K562 (cell line): Measurements from ENCODE around the gene LRRFIP2. TPM values are rescaled to one million over a fixed set of nuclear protein-coding genes. Genes with fewer than 3 reads are reported as not detected.

Experiments
- ATAC-seq: fragments of 200-7000 bp; cut with Tn5 transposase; 3 replicates; pipeline ENCODE4 v1.9.1; 2020; ENCODE audit warnings: moderate library complexity
- BruUV-seq: library from RNA; stranded (reverse); fragments of 400-500 nt; replicated peaks from 2 replicates; lab custom pipeline; 2021; lab: Mats Ljungman, UMichigan
- CTCF ChIA-PET: fragments of 300-600 bp; formaldehyde crosslinking; extraction: SDS; loops from one replicate; lab custom pipeline; 2021; ENCODE audit warnings: low intra/inter-chr PET ratio; lab: Yijun Ruan, JAX
- POLR2A ChIA-PET: fragments of 300-600, 350-650 bp; sonication (Branson Sonifier 250); formaldehyde crosslinking; extraction: SDS; loops from one replicate; lab custom pipeline; 2021; ENCODE audit warnings: antibody characterized with exemption, inconsistent platforms; lab: Yijun Ruan, JAX
- DNase-seq, 4 experiments: peaks; one replicate each; pipeline versions ENCODE4 v3.0.0 to v3.0.0-alpha.2; 2011 to 2018; ENCODE audit warnings: low spot score in 3 of 4, mixed read lengths in 3 of 4; ENCODE audit errors: extremely low read depth in 1 of 4
- FAIRE-seq: peaks from 2 replicates; lab custom pipeline; 2011; peaks lifted over from hg19 to GRCh38; lab: Jason Lieb, UNC
- H2AFZ ChIP-seq: 2 replicates; pipeline ENCODE4 v1.6.0; 2011; ENCODE audit warnings: low read depth, low read length, control low read depth, inconsistent platforms
- H3K27ac ChIP-seq: fragments of 200-600 bp; 3 replicates; pipeline ENCODE4 v1.8.0; 2011; ENCODE audit warnings: low read depth, mild to moderate bottlenecking, control low read depth, inconsistent platforms, low read length, moderate library complexity, mixed read lengths; ENCODE audit errors: extremely low read depth
- H3K27me3 ChIP-seq, 2 experiments: fragments of 300-600 bp in 1 of 2; 2 replicates in 1 of 2; 3 replicates in 1 of 2; pipeline versions ENCODE4 v1.6.0 to v1.8.0; 2011; ENCODE audit warnings: inconsistent platforms in 2 of 2, low read length in 2 of 2, mild to moderate bottlenecking in 1 of 2, mixed read lengths in 1 of 2, moderate library complexity in 1 of 2; ENCODE audit not compliant: control insufficient read depth in 2 of 2, insufficient read depth in 2 of 2
- H3K36me3 ChIP-seq: fragments of 300-600 bp; 3 replicates; pipeline ENCODE4 v1.8.0; 2011; ENCODE audit warnings: mild to moderate bottlenecking, low read length, inconsistent platforms; ENCODE audit not compliant: control insufficient read depth, insufficient read depth
- H3K4me1 ChIP-seq, 2 experiments: fragments of 200-600 bp in 1 of 2; replicated peaks in 1 of 2; 2 replicates in 1 of 2; 3 replicates in 1 of 2; pipeline versions ENCODE4 v1.5.1 to v1.8.0; 2011; ENCODE audit warnings: inconsistent platforms in 2 of 2, low read length in 2 of 2, mild to moderate bottlenecking in 1 of 2, mixed read lengths in 1 of 2, moderate library complexity in 1 of 2; ENCODE audit not compliant: control insufficient read depth in 2 of 2, insufficient read depth in 2 of 2
- H3K4me2 ChIP-seq: 2 replicates; pipeline ENCODE4 v1.6.1; 2011; ENCODE audit warnings: low read length, control low read depth, inconsistent platforms, mixed read lengths; ENCODE audit not compliant: insufficient read depth
- H3K4me3 ChIP-seq: fragments of 200-600 bp; sonication (generic), shearing (Covaris generic); 2 replicates; pipeline ENCODE4 v1.5.1; 2016; ENCODE audit warnings: control low read depth, inconsistent platforms
- H3K79me2 ChIP-seq: fragments of 200-600 bp; 3 replicates; pipeline ENCODE4 v1.8.0; 2011; ENCODE audit warnings: low read length, inconsistent platforms; ENCODE audit not compliant: control insufficient read depth, insufficient read depth
- H3K9ac ChIP-seq, 2 experiments: 2 replicates each; pipeline versions ENCODE4 v1.6.0 to v1.6.1; 2011; ENCODE audit warnings: low read depth in 2 of 2, low read length in 2 of 2, control low read depth in 1 of 2, inconsistent platforms in 1 of 2, mild to moderate bottlenecking in 1 of 2, mixed read lengths in 1 of 2; ENCODE audit not compliant: insufficient read depth in 1 of 2
- H3K9me1 ChIP-seq: one replicate; pipeline ENCODE4 v1.6.0; 2011; ENCODE audit warnings: inconsistent platforms, mild to moderate bottlenecking, low read length, moderate library complexity; ENCODE audit not compliant: control insufficient read depth, insufficient read depth
- H3K9me3 ChIP-seq: replicated peaks from 2 replicates; pipeline ENCODE4 v1.5.1; 2011; ENCODE audit warnings: low read depth, low read length, inconsistent platforms; ENCODE audit not compliant: control insufficient read depth, insufficient read depth
- H4K20me1 ChIP-seq: replicated peaks from 2 replicates; pipeline ENCODE4 v1.6.1; 2011; ENCODE audit warnings: low read length, inconsistent platforms, mixed read lengths; ENCODE audit not compliant: control insufficient read depth, insufficient read depth
- CBX8 ChIP-seq: fragments of 200-600 bp; sonication (generic); IDR thresholded peaks from 2 replicates; pipeline ENCODE4 v1.6.1; 2012; ENCODE audit warnings: borderline replicate concordance, mixed run types, low read depth, mild to moderate bottlenecking, moderate library complexity, mixed read lengths, low read length, control low read depth, inconsistent platforms; ENCODE audit not compliant: poor library complexity, severe bottlenecking; ENCODE audit errors: extremely low read depth
- HMGN3 ChIP-seq: IDR thresholded peaks from 2 replicates; pipeline ENCODE4 v1.6.1; 2011; ENCODE audit warnings: borderline replicate concordance, low read depth, mild to moderate bottlenecking, mixed read lengths, low read length; ENCODE audit not compliant: insufficient read length; ENCODE audit errors: extremely low read depth
- HNRNPH1 ChIP-seq: fragments of 200-400 bp; formaldehyde crosslinking; optimal IDR thresholded peaks from 2 replicates; pipeline ENCODE3; 2017; ENCODE audit warnings: low read depth, mild to moderate bottlenecking, low read length, moderate library complexity
- HOXB6 ChIP-seq: fragments of 250-450 bp; sonication (Bioruptor Pico); IDR thresholded peaks from 2 replicates; pipeline ENCODE4 v1.5.1; 2022; ENCODE audit warnings: mild to moderate bottlenecking, borderline replicate concordance
- KLF10 ChIP-seq: fragments of 250-450 bp; sonication (Bioruptor Pico); IDR thresholded peaks from 2 replicates; pipeline ENCODE4 v1.6.1; 2021; ENCODE audit warnings: matching md5 sums
- MYNN ChIP-seq, 2 experiments: sonication (generic); formaldehyde crosslinking in 1 of 2; IDR thresholded peaks; 2 replicates each; pipeline versions ENCODE4 v1.5.0 to v1.6.1; 2016 to 2020; ENCODE audit warnings: antibody characterized with exemption in 1 of 2, missing genetic modification reagents in 1 of 2
- RAD21 ChIP-seq, 2 experiments: fragments of 250-450 bp in 1 of 2; fragments of 450-650 bp in 1 of 2; sonication (Bioruptor Pico) in 1 of 2; formaldehyde crosslinking in 1 of 2; IDR thresholded peaks in 1 of 2; conservative IDR thresholded peaks in 1 of 2; 2 replicates each; pipeline versions ENCODE4 v1.4.0 to v1.8.0; 2020 to 2022; ENCODE audit warnings: mild to moderate bottlenecking in 2 of 2, moderate library complexity in 1 of 2
- SMARCA4 ChIP-seq: fragments of 450-650 bp; IDR thresholded peaks from 2 replicates; pipeline ENCODE4 v1.6.1; 2016
- SRF ChIP-seq, 2 experiments: fragments of 250-450, 450-650 bp in 1 of 2; sonication (Bioruptor Pico) in 1 of 2; sonication (generic) in 1 of 2; formaldehyde crosslinking; IDR thresholded peaks; 2 replicates each; pipeline versions ENCODE4 v1.5.0 to v1.5.1; 2020 to 2022; ENCODE audit warnings: mild to moderate bottlenecking in 1 of 2, missing genetic modification reagents in 1 of 2
- TCF3 ChIP-seq: sonication (generic); formaldehyde crosslinking; IDR thresholded peaks from 2 replicates; pipeline ENCODE4 v1.4.0; 2020; ENCODE audit warnings: mild to moderate bottlenecking, missing genetic modification reagents
- ZNF140 ChIP-seq: fragments of 250-450 bp; sonication (Bioruptor Pico); IDR thresholded peaks from 2 replicates; pipeline ENCODE4 v1.8.0; 2021; ENCODE audit warnings: moderate library complexity, mild to moderate bottlenecking, inconsistent platforms
- WGBS: fragments of 100-300 bp; shearing (Covaris generic); methylation state at CpG from one replicate; pipeline ENCODE4 v1.1.6; 2016; ENCODE audit warnings: low coverage, mixed read lengths; ENCODE audit not compliant: insufficient coverage; ENCODE audit errors: missing lambda C conversion rate; 5-methylcytosine and 5-hydroxymethylcytosine counted together
- in situ Hi-C: fragments of 300-500 bp; cut with MboI; formaldehyde crosslinking; loops from 4 replicates; pipeline ENCODE4 v1.15.0; 2018; ENCODE audit warnings: inconsistent platforms, mixed read lengths
- intact Hi-C: fragments of 100-400 bp; cut with micrococcal nuclease; formaldehyde crosslinking; loops from 2 replicates; pipeline ENCODE4 v1.14.2; 2022
- polyA plus RNA-seq, 8 experiments: library from polyadenylated mRNA; depleted of rRNA in 4 of 8; stranded (reverse) in 5 of 8; unstranded in 3 of 8; fragments of >200 nt; fragmentation: Nextera tagmentation in 2 of 8; fragmentation: Illumina TruSeq in 1 of 8; extraction: Ambion mirVana in 2 of 8; extraction: Trizol in 1 of 8; gene quantifications; 2 replicates each; pipeline versions ENCODE4 v1.2.1 to v1.2.3, GENCODE V29; 2011 to 2014; ENCODE audit warnings: inconsistent platforms in 1 of 8, missing spikeins in 1 of 8
- total RNA-seq, 7 experiments: library from RNA; depleted of rRNA in 6 of 7; stranded (reverse); fragments of >200 nt in 6 of 7; fragmentation: Illumina TruSeq in 2 of 7; extraction: Trizol in 2 of 7; gene quantifications; 2 replicates each; pipeline versions ENCODE4 v1.2.1 to v1.2.3, GENCODE V29; 2011 to 2021; ENCODE audit warnings: low replicate concordance in 1 of 7
- TF ChIP-seq, protein P1 (sequence below): fragments of 450-650 bp; conservative IDR thresholded peaks from 2 replicates; pipeline ENCODE4 v1.6.1; 2016; ENCODE audit warnings: missing genetic modification characterization, low read depth, mild to moderate bottlenecking, control low read depth, missing compliant biosample characterization
- TF ChIP-seq, protein P2 (sequence below), 2 experiments: fragments of 450-650 bp; IDR thresholded peaks; 2 replicates each; pipeline ENCODE4 v1.6.1; 2018; ENCODE audit warnings: mild to moderate bottlenecking in 2 of 2, low read depth in 1 of 2; ENCODE audit not compliant: partially characterized antibody in 2 of 2

Gene LRRFIP2
- total and polyA plus RNA-seq, 9 of the 15 experiments (the other 6 are each of a cell fraction or from before 2014, with no cell fraction given): 9.9 to 53.9 (median 42.7) TPM

DNA sequence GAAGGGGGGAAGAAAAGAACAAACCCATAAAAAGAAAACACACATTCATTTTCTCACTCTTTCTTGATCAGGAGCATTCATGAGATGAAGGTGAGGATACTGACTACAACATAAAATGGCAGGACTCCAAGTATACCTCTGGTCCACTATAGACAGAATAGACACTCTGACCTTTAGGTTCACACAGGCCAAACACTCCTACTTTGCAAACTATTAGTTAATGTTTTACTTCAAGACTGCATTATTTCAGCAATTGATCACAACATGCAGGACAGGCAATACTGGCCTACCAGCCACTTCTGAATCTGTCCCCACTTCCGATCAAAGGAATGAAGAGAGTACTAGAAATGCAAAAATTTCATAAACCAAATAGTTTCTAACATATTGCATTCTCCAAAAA, 47.0 kb downstream of the LRRFIP2 start:
- no peak overlapping the region for H3K4me3 ChIP-seq
- BruUV-seq: no TSS peak
- no peak overlapping the region for H3K4me2 ChIP-seq
- H4K20me1 ChIP-seq: 0 out of 2 replicates have a peak, but pooled peaks cover 5% of the 10 kb centered on the region
- no peak overlapping the region for H3K9ac ChIP-seq
- H3K4me1 ChIP-seq: peaks cover 0 to 11% of the 10 kb centered on the region in 2 experiments; a peak in 3 of 5 replicates
- FAIRE-seq (no peak), ATAC-seq (no peak), DNase-seq (no peak)
- H3K27ac ChIP-seq: no peak overlapping the region
- CTCF ChIA-PET: no interaction called here
- no peak overlapping the region for H2AFZ ChIP-seq
- 96% methylated on average over 1 of the region's 1 CpG for WGBS
- H3K27me3 ChIP-seq: no peaks in the 10 kb centered on the region
- no peak for TF ChIP-seq MYNN (IDR thresholded peaks at IDR 0.05)
- no peak for TF ChIP-seq MYNN (CRISPR knock-in tag; IDR thresholded peaks at IDR 0.05)
- no peak for TF ChIP-seq HMGN3
- TF ChIP-seq KLF10: no peak
- TF ChIP-seq, protein P1, sequence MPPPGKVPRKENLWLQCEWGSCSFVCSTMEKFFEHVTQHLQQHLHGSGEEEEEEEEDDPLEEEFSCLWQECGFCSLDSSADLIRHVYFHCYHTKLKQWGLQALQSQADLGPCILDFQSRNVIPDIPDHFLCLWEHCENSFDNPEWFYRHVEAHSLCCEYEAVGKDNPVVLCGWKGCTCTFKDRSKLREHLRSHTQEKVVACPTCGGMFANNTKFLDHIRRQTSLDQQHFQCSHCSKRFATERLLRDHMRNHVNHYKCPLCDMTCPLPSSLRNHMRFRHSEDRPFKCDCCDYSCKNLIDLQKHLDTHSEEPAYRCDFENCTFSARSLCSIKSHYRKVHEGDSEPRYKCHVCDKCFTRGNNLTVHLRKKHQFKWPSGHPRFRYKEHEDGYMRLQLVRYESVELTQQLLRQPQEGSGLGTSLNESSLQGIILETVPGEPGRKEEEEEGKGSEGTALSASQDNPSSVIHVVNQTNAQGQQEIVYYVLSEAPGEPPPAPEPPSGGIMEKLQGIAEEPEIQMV (tag): no peak
- no peak for TF ChIP-seq CBX8
- no peak for TF ChIP-seq RAD21 (CRISPR knock-in tag; conservative IDR thresholded peaks at IDR 0.05 in 1 of 2, IDR thresholded peaks at IDR 0.05 in 1 of 2)
- no peak for TF ChIP-seq HOXB6
- TF ChIP-seq HNRNPH1: no peak
- no peak for TF ChIP-seq TCF3
- TF ChIP-seq, protein P2, sequence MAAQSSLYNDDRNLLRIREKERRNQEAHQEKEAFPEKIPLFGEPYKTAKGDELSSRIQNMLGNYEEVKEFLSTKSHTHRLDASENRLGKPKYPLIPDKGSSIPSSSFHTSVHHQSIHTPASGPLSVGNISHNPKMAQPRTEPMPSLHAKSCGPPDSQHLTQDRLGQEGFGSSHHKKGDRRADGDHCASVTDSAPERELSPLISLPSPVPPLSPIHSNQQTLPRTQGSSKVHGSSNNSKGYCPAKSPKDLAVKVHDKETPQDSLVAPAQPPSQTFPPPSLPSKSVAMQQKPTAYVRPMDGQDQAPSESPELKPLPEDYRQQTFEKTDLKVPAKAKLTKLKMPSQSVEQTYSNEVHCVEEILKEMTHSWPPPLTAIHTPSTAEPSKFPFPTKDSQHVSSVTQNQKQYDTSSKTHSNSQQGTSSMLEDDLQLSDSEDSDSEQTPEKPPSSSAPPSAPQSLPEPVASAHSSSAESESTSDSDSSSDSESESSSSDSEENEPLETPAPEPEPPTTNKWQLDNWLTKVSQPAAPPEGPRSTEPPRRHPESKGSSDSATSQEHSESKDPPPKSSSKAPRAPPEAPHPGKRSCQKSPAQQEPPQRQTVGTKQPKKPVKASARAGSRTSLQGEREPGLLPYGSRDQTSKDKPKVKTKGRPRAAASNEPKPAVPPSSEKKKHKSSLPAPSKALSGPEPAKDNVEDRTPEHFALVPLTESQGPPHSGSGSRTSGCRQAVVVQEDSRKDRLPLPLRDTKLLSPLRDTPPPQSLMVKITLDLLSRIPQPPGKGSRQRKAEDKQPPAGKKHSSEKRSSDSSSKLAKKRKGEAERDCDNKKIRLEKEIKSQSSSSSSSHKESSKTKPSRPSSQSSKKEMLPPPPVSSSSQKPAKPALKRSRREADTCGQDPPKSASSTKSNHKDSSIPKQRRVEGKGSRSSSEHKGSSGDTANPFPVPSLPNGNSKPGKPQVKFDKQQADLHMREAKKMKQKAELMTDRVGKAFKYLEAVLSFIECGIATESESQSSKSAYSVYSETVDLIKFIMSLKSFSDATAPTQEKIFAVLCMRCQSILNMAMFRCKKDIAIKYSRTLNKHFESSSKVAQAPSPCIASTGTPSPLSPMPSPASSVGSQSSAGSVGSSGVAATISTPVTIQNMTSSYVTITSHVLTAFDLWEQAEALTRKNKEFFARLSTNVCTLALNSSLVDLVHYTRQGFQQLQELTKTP (IDR thresholded peaks at IDR 0.05; ENCODE audit: low read depth in 1 of 2, partially characterized antibody in 2 of 2): no peak
- no peak for TF ChIP-seq ZNF140 (CRISPR knock-in tag)
- no peak for TF ChIP-seq SRF (CRISPR knock-in tag; IDR thresholded peaks at IDR 0.05)
- no peak for TF ChIP-seq SMARCA4
- intact Hi-C loops: no loop called here
- in situ Hi-C loops: no loop called here
- 0 out of 3 replicates have a peak, but pooled peaks cover under 1% of the 10 kb centered on the region for H3K36me3 ChIP-seq
- peaks cover 3% of the 10 kb centered on the region; the same call in 1 of the 3 replicates for H3K79me2 ChIP-seq
- no peaks in the 10 kb centered on the region for H3K9me3 ChIP-seq
- H3K9me1 ChIP-seq: no peaks in the 10 kb centered on the region
- POLR2A ChIA-PET: interaction anchor here (1.3 kb wide), 1 partner anchor 24 kb away, joined by 7 read pairs; no protein-coding TSS in a partner anchor
